K562 (cell line): Measurements from ENCODE around the gene PCDHGA5. TPM values are rescaled to one million over a fixed set of nuclear protein-coding genes. Genes with fewer than 3 reads are reported as not detected.
A peak's percentile ranks its signal among the peaks of the same experiment; 100 is the strongest.

ENCODE experiments used
- ATAC-seq: fragments of 200-7000 bp; cut with Tn5 transposase; 3 replicates; pipeline ENCODE4 v1.9.1; 2020; ENCODE audit warnings: moderate library complexity
- BruUV-seq: library from RNA; stranded (reverse); fragments of 400-500 nt; replicated peaks from 2 replicates; lab custom pipeline; 2021; lab: Mats Ljungman, UMichigan
- CTCF ChIA-PET: fragments of 300-600 bp; formaldehyde crosslinking; extraction: SDS; loops from one replicate; lab custom pipeline; 2021; ENCODE audit warnings: low intra/inter-chr PET ratio; lab: Yijun Ruan, JAX
- POLR2A ChIA-PET: fragments of 300-600, 350-650 bp; sonication (Branson Sonifier 250); formaldehyde crosslinking; extraction: SDS; loops from one replicate; lab custom pipeline; 2021; ENCODE audit warnings: antibody characterized with exemption, inconsistent platforms; lab: Yijun Ruan, JAX
- DNase-seq, 4 experiments: peaks; one replicate each; pipeline versions ENCODE4 v3.0.0 to v3.0.0-alpha.2; 2011 to 2018; ENCODE audit warnings: low spot score in 3 of 4, mixed read lengths in 3 of 4; ENCODE audit errors: extremely low read depth in 1 of 4
- FAIRE-seq: peaks from 2 replicates; lab custom pipeline; 2011; peaks lifted over from hg19 to GRCh38; lab: Jason Lieb, UNC
- H2AFZ ChIP-seq: 2 replicates; pipeline ENCODE4 v1.6.0; 2011; ENCODE audit warnings: low read depth, low read length, control low read depth, inconsistent platforms
- H3K27ac ChIP-seq: fragments of 200-600 bp; 3 replicates; pipeline ENCODE4 v1.8.0; 2011; ENCODE audit warnings: low read depth, mild to moderate bottlenecking, control low read depth, inconsistent platforms, low read length, moderate library complexity, mixed read lengths; ENCODE audit errors: extremely low read depth
- H3K27me3 ChIP-seq, 2 experiments: fragments of 300-600 bp in 1 of 2; 2 replicates in 1 of 2; 3 replicates in 1 of 2; pipeline versions ENCODE4 v1.6.0 to v1.8.0; 2011; ENCODE audit warnings: inconsistent platforms in 2 of 2, low read length in 2 of 2, mild to moderate bottlenecking in 1 of 2, mixed read lengths in 1 of 2, moderate library complexity in 1 of 2; ENCODE audit not compliant: control insufficient read depth in 2 of 2, insufficient read depth in 2 of 2
- H3K36me3 ChIP-seq: fragments of 300-600 bp; 3 replicates; pipeline ENCODE4 v1.8.0; 2011; ENCODE audit warnings: mild to moderate bottlenecking, low read length, inconsistent platforms; ENCODE audit not compliant: control insufficient read depth, insufficient read depth
- H3K4me1 ChIP-seq, 2 experiments: fragments of 200-600 bp in 1 of 2; replicated peaks in 1 of 2; 2 replicates in 1 of 2; 3 replicates in 1 of 2; pipeline versions ENCODE4 v1.5.1 to v1.8.0; 2011; ENCODE audit warnings: inconsistent platforms in 2 of 2, low read length in 2 of 2, mild to moderate bottlenecking in 1 of 2, mixed read lengths in 1 of 2, moderate library complexity in 1 of 2; ENCODE audit not compliant: control insufficient read depth in 2 of 2, insufficient read depth in 2 of 2
- H3K4me2 ChIP-seq: 2 replicates; pipeline ENCODE4 v1.6.1; 2011; ENCODE audit warnings: low read length, control low read depth, inconsistent platforms, mixed read lengths; ENCODE audit not compliant: insufficient read depth
- H3K4me3 ChIP-seq: fragments of 200-600 bp; sonication (generic), shearing (Covaris generic); 2 replicates; pipeline ENCODE4 v1.5.1; 2016; ENCODE audit warnings: control low read depth, inconsistent platforms
- H3K79me2 ChIP-seq: fragments of 200-600 bp; 3 replicates; pipeline ENCODE4 v1.8.0; 2011; ENCODE audit warnings: low read length, inconsistent platforms; ENCODE audit not compliant: control insufficient read depth, insufficient read depth
- H3K9ac ChIP-seq, 2 experiments: 2 replicates each; pipeline versions ENCODE4 v1.6.0 to v1.6.1; 2011; ENCODE audit warnings: low read depth in 2 of 2, low read length in 2 of 2, control low read depth in 1 of 2, inconsistent platforms in 1 of 2, mild to moderate bottlenecking in 1 of 2, mixed read lengths in 1 of 2; ENCODE audit not compliant: insufficient read depth in 1 of 2
- H3K9me1 ChIP-seq: one replicate; pipeline ENCODE4 v1.6.0; 2011; ENCODE audit warnings: inconsistent platforms, mild to moderate bottlenecking, low read length, moderate library complexity; ENCODE audit not compliant: control insufficient read depth, insufficient read depth
- H3K9me3 ChIP-seq: replicated peaks from 2 replicates; pipeline ENCODE4 v1.5.1; 2011; ENCODE audit warnings: low read depth, low read length, inconsistent platforms; ENCODE audit not compliant: control insufficient read depth, insufficient read depth
- H4K20me1 ChIP-seq: replicated peaks from 2 replicates; pipeline ENCODE4 v1.6.1; 2011; ENCODE audit warnings: low read length, inconsistent platforms, mixed read lengths; ENCODE audit not compliant: control insufficient read depth, insufficient read depth
- BHLHE40 ChIP-seq: IDR thresholded peaks from 2 replicates; pipeline ENCODE4 v1.6.1; 2011; ENCODE audit warnings: low read length, improper control_type of control experiment
- CBFB ChIP-seq: sonication (generic); formaldehyde crosslinking; IDR thresholded peaks from 2 replicates; pipeline ENCODE4 v1.4.0; 2020; ENCODE audit warnings: mild to moderate bottlenecking, missing genetic modification reagents
- HOXB6 ChIP-seq: fragments of 250-450 bp; sonication (Bioruptor Pico); IDR thresholded peaks from 2 replicates; pipeline ENCODE4 v1.5.1; 2022; ENCODE audit warnings: mild to moderate bottlenecking, borderline replicate concordance
- HSF4 ChIP-seq: fragments of 250-450 bp; sonication (Bioruptor Pico); IDR thresholded peaks from 2 replicates; pipeline ENCODE4 v2.1.2; 2022; ENCODE audit warnings: mild to moderate bottlenecking, moderate library complexity, borderline replicate concordance
- NBN ChIP-seq: fragments of 450-650 bp; IDR thresholded peaks from 2 replicates; pipeline ENCODE4 v1.6.1; 2016; ENCODE audit warnings: low read depth, mild to moderate bottlenecking
- SMARCB1 ChIP-seq: IDR thresholded peaks from 2 replicates; pipeline ENCODE4 v1.6.1; 2011; ENCODE audit warnings: improper control_type of control experiment, low read depth; ENCODE audit not compliant: insufficient read length
- SMC3 ChIP-seq: conservative IDR thresholded peaks from 2 replicates; pipeline ENCODE4 v1.6.1; 2011; ENCODE audit warnings: low read depth, low read length, improper control_type of control experiment; ENCODE audit not compliant: insufficient read depth
- XRCC5 ChIP-seq: fragments of 200-400 bp; formaldehyde crosslinking; IDR thresholded peaks from 2 replicates; pipeline ENCODE4 v1.6.1; 2017; ENCODE audit warnings: low read depth, mild to moderate bottlenecking, low read length
- ZFX ChIP-seq: sonication (generic); formaldehyde crosslinking; IDR thresholded peaks from 2 replicates; pipeline ENCODE4 v1.8.0; 2022; ENCODE audit warnings: mild to moderate bottlenecking, missing genetic modification reagents, moderate library complexity
- ZNF384 ChIP-seq: IDR thresholded peaks from 2 replicates; pipeline ENCODE4 v1.6.1; 2012; ENCODE audit warnings: low read depth, low read length, improper control_type of control experiment
- ZNF695 ChIP-seq: fragments of 450-650 bp; formaldehyde crosslinking; IDR thresholded peaks from 2 replicates; pipeline ENCODE4 v1.4.0; 2020; ENCODE audit warnings: mild to moderate bottlenecking, moderate library complexity
- WGBS: fragments of 100-300 bp; shearing (Covaris generic); methylation state at CpG from one replicate; pipeline ENCODE4 v1.1.6; 2016; ENCODE audit warnings: low coverage, mixed read lengths; ENCODE audit not compliant: insufficient coverage; ENCODE audit errors: missing lambda C conversion rate; 5-methylcytosine and 5-hydroxymethylcytosine counted together
- in situ Hi-C: fragments of 300-500 bp; cut with MboI; formaldehyde crosslinking; loops from 4 replicates; pipeline ENCODE4 v1.15.0; 2018; ENCODE audit warnings: inconsistent platforms, mixed read lengths
- intact Hi-C: fragments of 100-400 bp; cut with micrococcal nuclease; formaldehyde crosslinking; loops from 2 replicates; pipeline ENCODE4 v1.14.2; 2022
- polyA plus RNA-seq, 8 experiments: library from polyadenylated mRNA; depleted of rRNA in 4 of 8; stranded (reverse) in 5 of 8; unstranded in 3 of 8; fragments of >200 nt; fragmentation: Nextera tagmentation in 2 of 8; fragmentation: Illumina TruSeq in 1 of 8; extraction: Ambion mirVana in 2 of 8; extraction: Trizol in 1 of 8; gene quantifications; 2 replicates each; pipeline versions ENCODE4 v1.2.1 to v1.2.3, GENCODE V29; 2011 to 2014; ENCODE audit warnings: inconsistent platforms in 1 of 8, missing spikeins in 1 of 8
- total RNA-seq, 7 experiments: library from RNA; depleted of rRNA in 6 of 7; stranded (reverse); fragments of >200 nt in 6 of 7; fragmentation: Illumina TruSeq in 2 of 7; extraction: Trizol in 2 of 7; gene quantifications; 2 replicates each; pipeline versions ENCODE4 v1.2.1 to v1.2.3, GENCODE V29; 2011 to 2021; ENCODE audit warnings: low replicate concordance in 1 of 7
- TF ChIP-seq, protein P1 (sequence below), 3 experiments: IDR thresholded peaks in 2 of 3; conservative IDR thresholded peaks in 1 of 3; 2 replicates each; pipeline ENCODE4 v1.5.1; 2011 to 2012; ENCODE audit warnings: low read length in 3 of 3, mild to moderate bottlenecking in 3 of 3, control low read depth in 2 of 3, improper control_type of control experiment in 1 of 3, inconsistent platforms in 1 of 3, low read depth in 1 of 3, mixed read lengths in 1 of 3, moderate library complexity in 1 of 3; ENCODE audit not compliant: insufficient read depth in 2 of 3

Gene PCDHGA5
- total and polyA plus RNA-seq, 9 of the 15 experiments (the other 6 are each of a cell fraction or from before 2014, with no cell fraction given): 0.01 to 0.18 (median 0.12) TPM; not detected in 1

DNA sequence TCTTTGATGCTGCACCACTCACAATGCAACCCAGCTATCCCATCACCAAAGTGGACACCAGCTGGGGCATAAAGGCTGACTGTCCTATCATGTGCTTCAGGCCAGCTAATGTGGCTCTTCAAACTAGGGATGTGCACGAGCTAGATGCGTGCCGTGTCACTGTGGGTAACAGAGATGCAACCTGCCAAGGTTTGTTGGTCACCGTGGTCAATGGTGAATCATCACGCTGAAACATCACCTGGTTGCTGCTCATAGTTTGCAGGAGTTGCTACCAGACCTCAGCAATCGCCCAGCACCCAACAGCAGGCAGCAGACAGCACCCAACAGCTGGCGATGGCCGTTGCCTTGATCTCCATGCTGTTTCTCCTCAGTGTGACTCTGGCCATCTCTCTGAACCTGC, 35.7 kb upstream of the PCDHGA5 start:
- no peak overlapping the region for H3K4me3 ChIP-seq
- no peaks in the 10 kb centered on the region; a peak in 1 of 5 replicates for H3K4me1 ChIP-seq
- no peaks in the 10 kb centered on the region for H3K9me3 ChIP-seq
- CTCF ChIA-PET: no interaction called here
- FAIRE-seq (no peak), ATAC-seq (no peak), DNase-seq (no peak)
- POLR2A ChIA-PET: interaction anchor here (1.2 kb wide), 1 partner anchor 8 kb away, joined by 5 read pairs; the partner anchor contains the start of gene TAF7
- H3K79me2 ChIP-seq: no peaks in the 10 kb centered on the region
- no peak for TF ChIP-seq HOXB6 (CRISPR knock-in tag)
- 0 out of 2 replicates have a peak, but pooled peaks have one; percentile 37 for TF ChIP-seq CBFB (CRISPR knock-in tag)
- no peak overlapping the region for H3K4me2 ChIP-seq
- H3K27me3 ChIP-seq: peaks cover 0 to 6% of the 10 kb centered on the region in 2 experiments; a peak in 3 of 5 replicates
- intact Hi-C loops: loop anchor here (5.0 to 10.0 kb wide), 2 partner anchors 44 to 113 kb away; partner anchors contain the start of genes PCDHB13, PCDHGA6 and PCDHGB3
- no peak overlapping the region for H3K27ac ChIP-seq
- no peaks in the 10 kb centered on the region for H4K20me1 ChIP-seq
- no peaks in the 10 kb centered on the region for H3K9me1 ChIP-seq
- H3K9ac ChIP-seq: no peak overlapping the region
- WGBS: 15% methylated on average over 8 of the region's 8 CpGs
- no peaks in the 10 kb centered on the region for H3K36me3 ChIP-seq
- no TSS peak for BruUV-seq
- H2AFZ ChIP-seq: no peak overlapping the region
- in situ Hi-C loops: no loop called here

DNA sequence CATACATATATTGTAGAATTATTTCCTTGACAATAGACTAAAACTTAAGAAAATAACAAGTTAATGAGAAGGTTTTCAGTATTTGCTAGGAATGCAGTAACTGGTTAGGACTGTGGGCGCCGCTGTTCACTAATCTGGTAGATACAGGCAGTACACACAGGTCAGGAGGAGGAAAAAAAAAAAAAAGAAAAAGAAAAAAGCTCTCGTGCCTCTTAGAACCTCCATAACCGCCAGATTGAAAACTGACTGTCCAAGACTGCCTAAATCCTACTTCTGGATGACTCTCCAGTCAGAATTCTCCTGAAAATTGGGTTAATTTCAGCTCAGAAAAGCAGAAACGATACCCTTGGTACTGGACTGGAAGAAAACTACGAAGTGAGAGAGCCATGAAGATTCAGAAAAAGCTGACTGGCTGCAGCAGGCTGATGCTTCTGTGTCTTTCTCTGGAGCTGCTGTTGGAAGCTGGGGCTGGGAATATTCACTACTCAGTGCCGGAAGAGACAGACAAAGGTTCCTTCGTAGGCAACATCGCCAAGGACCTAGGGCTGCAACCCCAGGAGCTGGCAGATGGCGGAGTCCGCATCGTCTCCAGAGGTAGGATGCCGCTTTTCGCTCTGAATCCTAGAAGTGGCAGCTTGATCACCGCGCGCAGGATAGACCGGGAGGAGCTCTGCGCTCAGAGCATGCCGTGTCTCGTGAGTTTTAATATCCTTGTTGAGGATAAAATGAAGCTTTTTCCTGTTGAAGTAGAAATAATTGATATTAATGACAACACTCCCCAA, 33.5 kb upstream of the PCDHGA5 start, which contains the start of gene PCDHGA1:
Gene PCDHGA1 (plus strand): TSS at position 216 of the 782 bp plus-strand sequence.
- no TSS peak for BruUV-seq
- Histone ChIP-seq H3K27me3 (peaks cover 0 to 6% of the 10 kb centered on the region in 2 experiments; a peak in 3 of 5 replicates), H3K9me3 (no peaks in the 10 kb centered on the region), H3K27ac (no peak within 1 kb of the TSS), H3K9ac (no peak within 1 kb of the TSS), H3K9me1 (no peaks in the 10 kb centered on the region), H3K36me3 (no peaks in the 10 kb centered on the region), H3K79me2 (no peaks in the 10 kb centered on the region), H4K20me1 (no peaks in the 10 kb centered on the region), H3K4me1 (no peaks in the 10 kb centered on the region; a peak in 1 of 5 replicates), H2AFZ (peak within 1 kb of the TSS; percentile 11; the same call in 1 of the 2 replicates), H3K4me2 (no peak within 1 kb of the TSS), H3K4me3 (0 out of 2 replicates have a peak within 1 kb of the TSS, but pooled peaks have one; percentile 5)
- ATAC-seq (peak; percentile 55), FAIRE-seq (peak; percentile 11), DNase-seq (peak; percentile 24 to 45 (median 28))
- POLR2A ChIA-PET: interaction anchor here (0.6 to 2.1 kb wide), 3 partner anchors 9 to 12 kb away, joined by 3 to 14 read pairs (median 4); partner anchors contain the start of gene TAF7
- intact Hi-C loops (no loop called here), in situ Hi-C loops (no loop called here)
- WGBS: 35% methylated on average over 21 of the region's 21 CpGs
- CTCF ChIA-PET: interaction anchor here (0.6 to 1.4 kb wide), 3 partner anchors 53 to 288 kb away, joined by 3 to 5 read pairs (median 3); partner anchors contain the start of gene DIAPH1
- TF ChIP-seq HSF4 (CRISPR knock-in tag) (no peak), BHLHE40 (no peak), NBN (no peak), SMARCB1 (no peak), ZNF695 (CRISPR knock-in tag) (no peak), ZFX (CRISPR knock-in tag) (no peak), SMC3 (0 out of 2 replicates have a peak, but pooled peaks have one; percentile 9), ZNF384 (peak; percentile 89), XRCC5 (no peak)
- TF ChIP-seq, protein P1, sequence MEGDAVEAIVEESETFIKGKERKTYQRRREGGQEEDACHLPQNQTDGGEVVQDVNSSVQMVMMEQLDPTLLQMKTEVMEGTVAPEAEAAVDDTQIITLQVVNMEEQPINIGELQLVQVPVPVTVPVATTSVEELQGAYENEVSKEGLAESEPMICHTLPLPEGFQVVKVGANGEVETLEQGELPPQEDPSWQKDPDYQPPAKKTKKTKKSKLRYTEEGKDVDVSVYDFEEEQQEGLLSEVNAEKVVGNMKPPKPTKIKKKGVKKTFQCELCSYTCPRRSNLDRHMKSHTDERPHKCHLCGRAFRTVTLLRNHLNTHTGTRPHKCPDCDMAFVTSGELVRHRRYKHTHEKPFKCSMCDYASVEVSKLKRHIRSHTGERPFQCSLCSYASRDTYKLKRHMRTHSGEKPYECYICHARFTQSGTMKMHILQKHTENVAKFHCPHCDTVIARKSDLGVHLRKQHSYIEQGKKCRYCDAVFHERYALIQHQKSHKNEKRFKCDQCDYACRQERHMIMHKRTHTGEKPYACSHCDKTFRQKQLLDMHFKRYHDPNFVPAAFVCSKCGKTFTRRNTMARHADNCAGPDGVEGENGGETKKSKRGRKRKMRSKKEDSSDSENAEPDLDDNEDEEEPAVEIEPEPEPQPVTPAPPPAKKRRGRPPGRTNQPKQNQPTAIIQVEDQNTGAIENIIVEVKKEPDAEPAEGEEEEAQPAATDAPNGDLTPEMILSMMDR (IDR thresholded peaks at IDR 0.05 in 2 of 3, conservative IDR thresholded peaks at IDR 0.05 in 1 of 3; ENCODE audit: insufficient read depth in 2 of 3, low read depth in 1 of 3, low read length in 3 of 3): peak; percentile 49 to 65 (median 55); a peak in 5 of 6 replicates
